IMR-90 (cell line): Measurements from ENCODE around the gene NFIA. TPM values are rescaled to one million over a fixed set of nuclear protein-coding genes. Genes with fewer than 3 reads are reported as not detected.

ENCODE experiments used
- ATAC-seq: fragments of 200-7000 bp; cut with Tn5 transposase; 2 replicates; pipeline ENCODE4 v1.9.1; 2020; ENCODE audit warnings: low read depth, mild to moderate bottlenecking, moderate library complexity
- BruUV-seq: library from RNA; stranded (reverse); fragments of 400-500 nt; replicated peaks from 2 replicates; lab custom pipeline; 2021; lab: Mats Ljungman, UMichigan
- CTCF ChIA-PET: fragments of 300-600 bp; formaldehyde crosslinking; extraction: SDS; loops from one replicate; lab custom pipeline; 2021; ENCODE audit warnings: antibody characterized with exemption; lab: Yijun Ruan, JAX
- POLR2A ChIA-PET: fragments of 300-600 bp; sonication (Branson Sonifier 250); formaldehyde crosslinking; loops from one replicate; lab custom pipeline; 2022; ENCODE audit warnings: antibody characterized with exemption; ENCODE audit not compliant: unreplicated experiment; lab: Charles Lee
- DNase-seq: peaks from one replicate; pipeline ENCODE4 v3.0.0; 2013
- H2AFZ ChIP-seq: replicated peaks from 2 replicates; pipeline ENCODE3; 2013; ENCODE audit warnings: low read length, mild to moderate bottlenecking; ENCODE audit not compliant: poor library complexity
- H2AK5ac ChIP-seq: 2 replicates; pipeline ENCODE4 v1.6.1; 2013; ENCODE audit warnings: low read depth, low read length, inconsistent platforms
- H2AK9ac ChIP-seq: replicated peaks from 2 replicates; pipeline ENCODE3; 2013; ENCODE audit warnings: mild to moderate bottlenecking, low read depth, low read length, moderate library complexity; ENCODE audit not compliant: poor library complexity
- H2BK120ac ChIP-seq: 2 replicates; pipeline ENCODE4 v1.6.1; 2013; ENCODE audit warnings: low read depth, low read length, inconsistent platforms
- H2BK15ac ChIP-seq: 3 replicates; pipeline ENCODE4 v1.6.1; 2013; ENCODE audit warnings: low read depth, low read length, inconsistent platforms
- H2BK20ac ChIP-seq: 2 replicates; pipeline ENCODE4 v1.6.1; 2013; ENCODE audit warnings: low read depth, mild to moderate bottlenecking, inconsistent platforms, low read length, moderate library complexity
- H2BK5ac ChIP-seq: 2 replicates; pipeline ENCODE4 v1.6.1; 2013; ENCODE audit warnings: mild to moderate bottlenecking, low read depth, low read length, inconsistent platforms; ENCODE audit not compliant: poor library complexity, severe bottlenecking
- H3K14ac ChIP-seq: replicated peaks from 2 replicates; pipeline ENCODE4 v1.6.1; 2013; ENCODE audit warnings: low read depth, low read length, inconsistent platforms
- H3K18ac ChIP-seq: 2 replicates; pipeline ENCODE4 v1.6.1; 2013; ENCODE audit warnings: low read depth, low read length, control low read depth
- H3K23ac ChIP-seq: 2 replicates; pipeline ENCODE4 v1.6.1; 2013; ENCODE audit warnings: low read depth, low read length, inconsistent platforms
- H3K27ac ChIP-seq: 2 replicates; pipeline ENCODE4 v1.5.1; 2013; ENCODE audit warnings: mild to moderate bottlenecking, control low read depth, low read length; ENCODE audit not compliant: insufficient read depth
- H3K27me3 ChIP-seq: 2 replicates; pipeline ENCODE4 v1.6.1; 2013; ENCODE audit warnings: low read length; ENCODE audit not compliant: control insufficient read depth, insufficient read depth
- H3K36me3 ChIP-seq: 2 replicates; pipeline ENCODE4 v1.6.1; 2013; ENCODE audit warnings: low read length, mixed read lengths; ENCODE audit not compliant: control insufficient read depth, insufficient read depth
- H3K4ac ChIP-seq: 2 replicates; pipeline ENCODE4 v1.6.1; 2013; ENCODE audit warnings: low read depth, low read length, inconsistent platforms
- H3K4me1 ChIP-seq: 2 replicates; pipeline ENCODE4 v1.6.1; 2013; ENCODE audit warnings: low read length, mixed read lengths; ENCODE audit not compliant: control insufficient read depth, insufficient read depth
- H3K4me2 ChIP-seq: 2 replicates; pipeline ENCODE4 v1.6.1; 2013; ENCODE audit warnings: low read depth, mild to moderate bottlenecking, control low read depth, low read length, moderate library complexity
- H3K4me3 ChIP-seq: 2 replicates; pipeline ENCODE4 v1.5.1; 2013; ENCODE audit warnings: low read depth, mild to moderate bottlenecking, control low read depth, low read length, moderate library complexity; ENCODE audit not compliant: insufficient read depth
- H3K56ac ChIP-seq: 2 replicates; pipeline ENCODE4 v1.6.1; 2013; ENCODE audit warnings: low read length, inconsistent platforms; ENCODE audit not compliant: insufficient read depth; ENCODE audit errors: extremely low read depth
- H3K79me1 ChIP-seq, 2 experiments: 2 replicates each; pipeline ENCODE4 v1.6.1; 2013; ENCODE audit warnings: low read length in 2 of 2, inconsistent platforms in 1 of 2, low read depth in 1 of 2
- H3K9ac ChIP-seq: 2 replicates; pipeline ENCODE4 v1.6.1; 2013; ENCODE audit warnings: low read depth, low read length, control low read depth
- H3K9me1 ChIP-seq: 2 replicates; pipeline ENCODE4 v1.6.1; 2013; ENCODE audit warnings: low read length, inconsistent platforms; ENCODE audit not compliant: insufficient read depth
- H3K9me3 ChIP-seq: 2 replicates; pipeline ENCODE4 v1.6.1; 2013; ENCODE audit warnings: low read length; ENCODE audit not compliant: control insufficient read depth, insufficient read depth
- H4K20me1 ChIP-seq: 2 replicates; pipeline ENCODE4 v1.6.1; 2013; ENCODE audit warnings: low read length, inconsistent platforms; ENCODE audit not compliant: insufficient read depth
- H4K5ac ChIP-seq: 2 replicates; pipeline ENCODE4 v1.6.1; 2013; ENCODE audit warnings: mild to moderate bottlenecking, low read depth, low read length, control low read depth
- H4K8ac ChIP-seq, 2 experiments: 2 replicates each; pipeline ENCODE4 v1.6.1; 2013; ENCODE audit warnings: low read depth in 2 of 2, low read length in 2 of 2, control low read depth in 1 of 2, inconsistent platforms in 1 of 2
- H4K91ac ChIP-seq: 2 replicates; pipeline ENCODE4 v1.6.1; 2013; ENCODE audit warnings: low read depth, low read length, inconsistent platforms; ENCODE audit not compliant: insufficient read depth
- BHLHE40 ChIP-seq: fragments of 150-350 bp; IDR thresholded peaks from 2 replicates; pipeline ENCODE4 v1.6.1; 2016; ENCODE audit warnings: mild to moderate bottlenecking, low read depth, low read length
- CHD1 ChIP-seq: IDR thresholded peaks from 2 replicates; pipeline ENCODE4 v1.6.1; 2012; ENCODE audit warnings: low read depth, low read length, improper control_type of control experiment
- FOS ChIP-seq: fragments of 150-350 bp; IDR thresholded peaks from 2 replicates; pipeline ENCODE4 v1.6.1; 2016; ENCODE audit warnings: low read depth, low read length
- MAFK ChIP-seq: IDR thresholded peaks from 2 replicates; pipeline ENCODE4 v1.6.1; 2012; ENCODE audit warnings: low read depth, low read length, improper control_type of control experiment
- MAZ ChIP-seq: IDR thresholded peaks from 2 replicates; pipeline ENCODE4 v1.6.1; 2012; ENCODE audit warnings: low read depth, mild to moderate bottlenecking, low read length, improper control_type of control experiment, moderate library complexity, borderline replicate concordance
- MXI1 ChIP-seq: IDR thresholded peaks from 2 replicates; pipeline ENCODE4 v1.6.1; 2012; ENCODE audit warnings: low read depth, mild to moderate bottlenecking, low read length, moderate library complexity, borderline replicate concordance
- NFE2L2 ChIP-seq: fragments of 150-350 bp; IDR thresholded peaks from 2 replicates; pipeline ENCODE4 v1.6.1; 2016; ENCODE audit warnings: low read depth, mild to moderate bottlenecking, low read length
- POLR2A ChIP-seq: IDR thresholded peaks from 2 replicates; pipeline ENCODE4 v1.6.1; 2012; ENCODE audit warnings: mild to moderate bottlenecking, low read depth, low read length
- RAD21 ChIP-seq: IDR thresholded peaks from 2 replicates; pipeline ENCODE4 v1.6.1; 2012; ENCODE audit warnings: low read length, improper control_type of control experiment
- RCOR1 ChIP-seq: IDR thresholded peaks from 2 replicates; pipeline ENCODE4 v1.6.1; 2012; ENCODE audit warnings: mild to moderate bottlenecking, low read length, improper control_type of control experiment; ENCODE audit not compliant: insufficient replicate concordance
- RFX5 ChIP-seq: IDR thresholded peaks from 2 replicates; pipeline ENCODE4 v1.8.0; 2012; ENCODE audit warnings: low read depth, mild to moderate bottlenecking, low read length, moderate library complexity
- SMC3 ChIP-seq: fragments of 150-350 bp; IDR thresholded peaks from 2 replicates; pipeline ENCODE4 v1.6.1; 2016; ENCODE audit warnings: low read depth, mild to moderate bottlenecking, antibody characterized with exemption, low read length, moderate library complexity
- WGBS, 2 experiments: methylation state at CpG; one replicate each; pipeline versions ENCODE4 v1.1.5 to v1.1.7; 2013; ENCODE audit warnings: missing lambda C conversion rate in 2 of 2; ENCODE audit not compliant: insufficient read length in 1 of 2; ENCODE audit errors: extremely low coverage in 2 of 2; 5-methylcytosine and 5-hydroxymethylcytosine counted together
- dilution Hi-C: fragments of 300-500 bp; cut with HindIII; formaldehyde crosslinking; loops from one replicate; pipeline ENCODE4 v1.14.3; 2018; ENCODE audit warnings: low sequenced_read_pairs; ENCODE audit not compliant: unreplicated experiment
- in situ Hi-C: fragments of 300-500 bp; cut with MboI; formaldehyde crosslinking; loops from 3 replicates; pipeline ENCODE4 v1.14.3; 2019; ENCODE audit warnings: low sequenced_read_pairs, inconsistent platforms, mixed read lengths
- intact Hi-C: fragments of 100-400 bp; cut with micrococcal nuclease; formaldehyde crosslinking; loops from 2 replicates; pipeline ENCODE4 v1.10.0; 2022
- polyA plus RNA-seq, 3 experiments: library from polyadenylated mRNA; depleted of rRNA; stranded (reverse); fragments of >200 nt; gene quantifications; 2 replicates each; pipeline ENCODE4 v1.2.3, GENCODE V29; 2012; ENCODE audit warnings: low replicate concordance in 1 of 3
- total RNA-seq: library from RNA; depleted of rRNA; stranded (reverse); fragments of >200 nt; gene quantifications from 2 replicates; pipeline ENCODE4 v1.2.3, GENCODE V29; 2012
- TF ChIP-seq, protein P1 (sequence below): conservative IDR thresholded peaks from 2 replicates; pipeline ENCODE4 v1.5.1; 2012; ENCODE audit warnings: mild to moderate bottlenecking, low read depth, low read length, improper control_type of control experiment
- TF ChIP-seq, protein P2 (sequence below): fragments of 150-350 bp; IDR thresholded peaks from 2 replicates; pipeline ENCODE4 v1.6.1; 2017; ENCODE audit warnings: mild to moderate bottlenecking, antibody characterized with exemption, low read length, low read depth
- TF ChIP-seq, protein P3 (sequence below): fragments of 150-350 bp; IDR thresholded peaks from 2 replicates; pipeline ENCODE4 v1.6.1; 2016; ENCODE audit warnings: low read depth, mild to moderate bottlenecking, low read length, moderate library complexity, borderline replicate concordance

The NFIA gene
- total and polyA plus RNA-seq, 2 of the 4 experiments (the other 2 are of a cell fraction): 1.6 to 2.2 TPM

DNA sequence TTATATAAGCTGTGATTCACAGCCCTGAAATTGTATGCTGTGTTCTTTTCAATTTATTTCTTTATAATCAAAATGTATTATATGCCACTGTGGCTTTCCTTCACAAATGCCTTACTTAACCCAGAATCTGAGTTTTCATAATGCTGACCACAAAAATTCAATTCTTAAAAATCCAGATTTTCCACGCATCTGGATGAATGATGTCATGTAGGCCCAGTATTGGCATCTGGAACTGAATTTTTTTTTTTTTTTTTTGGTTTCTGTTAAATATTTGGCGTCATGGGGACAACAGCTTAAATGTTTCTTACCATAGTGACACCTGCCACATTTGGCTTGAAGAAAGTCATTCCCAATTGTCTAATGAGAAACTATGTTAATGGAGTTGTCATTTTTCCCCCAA lies 345.8 kb downstream of the NFIA start:
- Histone ChIP-seq H3K14ac (no peak overlapping the region), H2BK20ac (no peak overlapping the region), H3K23ac (no peak overlapping the region), H4K91ac (no peak overlapping the region), H4K5ac (no peak overlapping the region), H3K27me3 (peaks cover 1% of the 10 kb centered on the region; the same call in 1 of the 2 replicates), H2BK5ac (no peak overlapping the region), H3K18ac (no peak overlapping the region), H3K9ac (no peak overlapping the region), H3K79me1 (no peaks in the 10 kb centered on the region), H2AFZ (no peak overlapping the region), H2BK15ac (no peak overlapping the region), H3K4me3 (no peak overlapping the region), H2BK120ac (no peak overlapping the region), H3K36me3 (no peaks in the 10 kb centered on the region), H2AK9ac (no peak overlapping the region), H3K9me1 (no peaks in the 10 kb centered on the region), H3K27ac (no peak overlapping the region), H3K4me2 (no peak overlapping the region), H3K4me1 (no peaks in the 10 kb centered on the region), H4K20me1 (no peaks in the 10 kb centered on the region), H4K8ac (no peak overlapping the region), H3K9me3 (no peaks in the 10 kb centered on the region), H2AK5ac (no peak overlapping the region), H3K4ac (no peak overlapping the region), H3K56ac (no peak overlapping the region)
- BruUV-seq: no TSS peak
- intact Hi-C loops (no loop called here), in situ Hi-C loops (no loop called here), dilution Hi-C loops (no loop called here)
- POLR2A ChIA-PET: no interaction called here
- ATAC-seq: no peak
- TF ChIP-seq BHLHE40 (no peak), CHD1 (no peak), POLR2A (no peak), MAFK (no peak), SMC3 (no peak), RFX5 (no peak), FOS (no peak), RAD21 (no peak), NFE2L2 (no peak), MAZ (no peak), MXI1 (no peak), RCOR1 (no peak)
- TF ChIP-seq, protein P1, sequence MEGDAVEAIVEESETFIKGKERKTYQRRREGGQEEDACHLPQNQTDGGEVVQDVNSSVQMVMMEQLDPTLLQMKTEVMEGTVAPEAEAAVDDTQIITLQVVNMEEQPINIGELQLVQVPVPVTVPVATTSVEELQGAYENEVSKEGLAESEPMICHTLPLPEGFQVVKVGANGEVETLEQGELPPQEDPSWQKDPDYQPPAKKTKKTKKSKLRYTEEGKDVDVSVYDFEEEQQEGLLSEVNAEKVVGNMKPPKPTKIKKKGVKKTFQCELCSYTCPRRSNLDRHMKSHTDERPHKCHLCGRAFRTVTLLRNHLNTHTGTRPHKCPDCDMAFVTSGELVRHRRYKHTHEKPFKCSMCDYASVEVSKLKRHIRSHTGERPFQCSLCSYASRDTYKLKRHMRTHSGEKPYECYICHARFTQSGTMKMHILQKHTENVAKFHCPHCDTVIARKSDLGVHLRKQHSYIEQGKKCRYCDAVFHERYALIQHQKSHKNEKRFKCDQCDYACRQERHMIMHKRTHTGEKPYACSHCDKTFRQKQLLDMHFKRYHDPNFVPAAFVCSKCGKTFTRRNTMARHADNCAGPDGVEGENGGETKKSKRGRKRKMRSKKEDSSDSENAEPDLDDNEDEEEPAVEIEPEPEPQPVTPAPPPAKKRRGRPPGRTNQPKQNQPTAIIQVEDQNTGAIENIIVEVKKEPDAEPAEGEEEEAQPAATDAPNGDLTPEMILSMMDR: no peak
- TF ChIP-seq, protein P2, sequence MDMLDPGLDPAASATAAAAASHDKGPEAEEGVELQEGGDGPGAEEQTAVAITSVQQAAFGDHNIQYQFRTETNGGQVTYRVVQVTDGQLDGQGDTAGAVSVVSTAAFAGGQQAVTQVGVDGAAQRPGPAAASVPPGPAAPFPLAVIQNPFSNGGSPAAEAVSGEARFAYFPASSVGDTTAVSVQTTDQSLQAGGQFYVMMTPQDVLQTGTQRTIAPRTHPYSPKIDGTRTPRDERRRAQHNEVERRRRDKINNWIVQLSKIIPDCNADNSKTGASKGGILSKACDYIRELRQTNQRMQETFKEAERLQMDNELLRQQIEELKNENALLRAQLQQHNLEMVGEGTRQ: no peak
- TF ChIP-seq, protein P3, sequence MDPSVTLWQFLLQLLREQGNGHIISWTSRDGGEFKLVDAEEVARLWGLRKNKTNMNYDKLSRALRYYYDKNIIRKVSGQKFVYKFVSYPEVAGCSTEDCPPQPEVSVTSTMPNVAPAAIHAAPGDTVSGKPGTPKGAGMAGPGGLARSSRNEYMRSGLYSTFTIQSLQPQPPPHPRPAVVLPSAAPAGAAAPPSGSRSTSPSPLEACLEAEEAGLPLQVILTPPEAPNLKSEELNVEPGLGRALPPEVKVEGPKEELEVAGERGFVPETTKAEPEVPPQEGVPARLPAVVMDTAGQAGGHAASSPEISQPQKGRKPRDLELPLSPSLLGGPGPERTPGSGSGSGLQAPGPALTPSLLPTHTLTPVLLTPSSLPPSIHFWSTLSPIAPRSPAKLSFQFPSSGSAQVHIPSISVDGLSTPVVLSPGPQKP: no peak
- no CpG with 5 or more reads among the region's 2 CpGs for WGBS, 2 experiments
- DNase-seq: no peak
- CTCF ChIA-PET: interaction anchor here (0.6 kb wide), 1 partner anchor 379 kb away, joined by 5 read pairs; no protein-coding TSS in a partner anchor
